GM18505 (cell line): ENCODE data around the gene ZDHHC18.

Experiments used
- ATAC-seq: cut with Tn5 transposase; IDR thresholded peaks from one replicate; pipeline ENCODE4 v1.9.1; 2021; ENCODE audit not compliant: unreplicated experiment
- POLR2A ChIP-seq: IDR thresholded peaks from 4 replicates; pipeline ENCODE4 v1.6.1; 2011; ENCODE audit warnings: borderline replicate concordance; ENCODE audit not compliant: insufficient read depth, insufficient read length; ENCODE audit errors: extremely low read depth

ZDHHC18 gene

DNA sequence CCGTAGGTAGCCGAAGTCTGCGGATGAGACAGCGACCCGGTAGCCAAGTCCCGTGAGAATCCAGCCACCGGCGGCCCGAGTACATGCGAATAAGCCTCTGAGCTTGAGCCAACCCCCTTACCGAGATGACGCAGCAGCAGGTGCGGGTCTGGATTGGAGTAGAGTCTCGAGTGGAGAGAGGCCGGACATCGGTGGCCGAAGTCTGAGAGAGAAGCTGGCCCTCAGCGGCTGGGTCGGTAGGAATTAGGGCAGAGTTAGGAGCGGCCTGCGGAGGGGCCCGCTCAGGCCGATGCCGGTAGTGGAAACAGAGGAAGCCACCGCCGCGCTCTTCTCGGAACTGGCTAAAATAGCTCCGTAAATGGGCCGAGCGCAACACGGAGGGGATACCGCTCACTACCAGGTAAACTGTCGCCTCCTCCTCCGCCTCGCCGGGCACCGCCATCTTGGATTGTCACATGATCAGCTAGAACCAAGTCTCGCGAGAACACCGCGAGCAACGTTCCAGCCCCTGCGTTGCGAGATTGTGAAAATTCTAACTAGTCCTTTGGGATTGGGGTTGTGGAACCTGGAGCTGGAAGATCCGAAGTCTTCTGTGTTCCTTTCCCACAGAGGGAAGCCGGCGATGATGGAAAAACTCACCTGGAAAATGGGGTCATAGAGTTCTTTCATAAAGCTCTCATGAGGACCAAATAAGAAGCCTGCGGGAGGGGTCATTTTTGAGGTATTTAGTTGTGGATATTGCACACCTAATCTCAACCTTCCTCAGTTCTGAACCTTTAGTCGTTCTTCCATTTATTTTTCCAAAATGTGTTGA, 73.7 kb downstream of the ZDHHC18 start, which contains the start of gene GPATCH3:
Gene GPATCH3 (minus strand): TSS at position 467 of the 814 bp plus-strand sequence. CDS start 25 bp downstream, at position 442.
- no peak for ATAC-seq
- peak; percentile 96 for TF ChIP-seq POLR2A

- no peak for TF ChIP-seq POLR2A
- no peak for ATAC-seq
These were observed 74.5 kb downstream of the ZDHHC18 start for GRCh38 chr1:26900815-26901511.
